ENCODE data around the gene EP400. TPM values are rescaled to one million over a fixed set of nuclear protein-coding genes. Genes with fewer than 3 reads are reported as not detected.

Gene EP400
- total and polyA plus RNA-seq, 7 experiments from 2014 or later, result 2.8 to 86.8 (median 79.5) TPM

DNA sequence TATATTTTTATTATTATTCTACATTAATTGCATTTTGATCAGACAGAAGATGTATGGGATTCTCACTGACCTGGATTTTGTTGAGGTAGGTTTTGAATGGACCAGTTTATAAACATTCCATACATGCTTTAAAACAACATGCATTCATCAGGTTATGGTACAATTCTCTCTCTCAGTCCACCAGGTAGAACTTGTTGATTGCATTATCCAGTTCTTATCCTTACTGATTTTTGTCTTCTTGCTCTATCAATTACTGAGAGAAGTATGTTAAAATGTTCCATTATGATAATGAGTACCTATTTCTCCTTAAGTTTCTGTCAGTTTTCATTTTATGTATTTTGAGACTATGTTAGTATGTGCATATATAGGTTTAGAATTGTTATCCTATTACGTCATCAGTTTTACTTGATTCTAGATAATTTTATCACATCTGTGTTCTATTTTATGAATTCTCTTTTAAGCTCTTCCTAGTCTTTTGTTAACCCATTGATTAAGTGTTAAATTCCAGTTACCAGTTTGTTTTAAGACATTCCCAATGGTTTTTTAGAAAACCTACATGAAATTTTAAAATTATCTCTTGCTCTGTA, 50.6 kb downstream of the EP400 start:
- Mint-ChIP-seq H3K4me1 (no peaks in the 10 kb centered on the region), H3K27ac (no peak overlapping the region), H3K36me3 (peaks cover 5 to 20% (median 11%) of the 10 kb centered on the region in 5 donors), H3K27me3 (no peaks in the 10 kb centered on the region), H3K4me3 (no peak overlapping the region), H3K9me3 (no peaks in the 10 kb centered on the region)
- no peaks in the 10 kb centered on the region for H3K4me1 ChIP-seq (ENCODE audit: control insufficient read depth in 2 of 2, insufficient read depth in 2 of 2, low read length in 2 of 2)
- no peak overlapping the region for H3K4me3 ChIP-seq (ENCODE audit: low read length)
- ChIA-PET CTCF (interaction anchor here (1.3 kb wide), 1 partner anchor 896 kb away, joined by 7 read pairs; no protein-coding TSS in a partner anchor), POLR2A (no interaction called here)
- intact Hi-C loops (cut with micrococcal nuclease), result loop anchor here in 1 of 2 donors (2.0 to 10.0 kb wide), 2 partner anchors 150 to 896 kb away; no protein-coding TSS in a partner anchor
- no peaks in the 10 kb centered on the region for H3K27me3 ChIP-seq (ENCODE audit: control insufficient read depth in 2 of 2, insufficient read depth in 2 of 2, low read length in 2 of 2)
- peaks cover 0 to 25% (median 0%) of the 10 kb centered on the region in 3 experiments for H3K36me3 ChIP-seq (ENCODE audit: control insufficient read depth in 2 of 3, insufficient read depth in 3 of 3, low read length in 3 of 3)
- ATAC-seq, result no peak
- DNase-seq, result no peak
- no peaks in the 10 kb centered on the region for H3K9me3 ChIP-seq (ENCODE audit: control insufficient read depth in 2 of 3, low read length in 3 of 3)
- no peak overlapping the region for H3K27ac ChIP-seq (ENCODE audit: low read depth, low read length)

DNA sequence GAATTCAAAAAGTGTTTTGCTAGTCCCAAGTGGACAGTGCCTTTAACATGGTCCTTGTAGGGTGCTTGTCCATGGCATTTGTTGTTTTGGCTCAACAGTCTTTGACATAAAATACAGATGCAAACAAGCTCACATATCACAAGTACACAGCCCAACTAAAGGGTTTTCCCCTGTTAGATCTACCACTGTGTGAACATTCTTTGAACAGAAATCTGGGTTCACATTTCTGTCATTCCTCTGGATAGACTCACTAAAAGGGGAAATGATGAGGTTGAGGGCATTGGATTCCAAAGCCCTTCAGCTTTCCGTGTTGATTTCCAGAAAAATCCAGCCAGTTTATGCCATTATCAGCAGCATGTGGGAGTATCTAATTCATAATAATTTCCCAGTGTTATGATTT, 54.1 kb downstream of the EP400 start:
- no peak for DNase-seq
- ChIA-PET CTCF (no interaction called here), POLR2A (no interaction called here)
- Mint-ChIP-seq H3K27me3 (no peaks in the 10 kb centered on the region), H3K27ac (no peak overlapping the region), H3K4me3 (no peak overlapping the region), H3K9me3 (no peaks in the 10 kb centered on the region), H3K36me3 (peaks cover 5 to 32% (median 14%) of the 10 kb centered on the region in 5 donors), H3K4me1 (peaks cover 0 to 4% (median 0%) of the 10 kb centered on the region in 7 donors)
- no peaks in the 10 kb centered on the region for H3K9me3 ChIP-seq (ENCODE audit: control insufficient read depth in 2 of 3, low read length in 3 of 3)
- no peaks in the 10 kb centered on the region for H3K4me1 ChIP-seq (ENCODE audit: control insufficient read depth in 2 of 2, insufficient read depth in 2 of 2, low read length in 2 of 2)
- H3K4me3 ChIP-seq (ENCODE audit: low read length), result no peak overlapping the region
- H3K36me3 ChIP-seq (ENCODE audit: control insufficient read depth in 2 of 3, insufficient read depth in 3 of 3, low read length in 3 of 3), result peaks cover 12 to 48% (median 13%) of the 10 kb centered on the region in 3 experiments
- H3K27ac ChIP-seq (ENCODE audit: low read depth, low read length), result no peak overlapping the region
- no peak for ATAC-seq
- intact Hi-C loops (cut with micrococcal nuclease), result loop anchor here in 1 of 2 donors (10.0 kb wide), 1 partner anchor 899 kb away; no protein-coding TSS in a partner anchor
- no peaks in the 10 kb centered on the region for H3K27me3 ChIP-seq (ENCODE audit: control insufficient read depth in 2 of 2, insufficient read depth in 2 of 2, low read length in 2 of 2)

DNA sequence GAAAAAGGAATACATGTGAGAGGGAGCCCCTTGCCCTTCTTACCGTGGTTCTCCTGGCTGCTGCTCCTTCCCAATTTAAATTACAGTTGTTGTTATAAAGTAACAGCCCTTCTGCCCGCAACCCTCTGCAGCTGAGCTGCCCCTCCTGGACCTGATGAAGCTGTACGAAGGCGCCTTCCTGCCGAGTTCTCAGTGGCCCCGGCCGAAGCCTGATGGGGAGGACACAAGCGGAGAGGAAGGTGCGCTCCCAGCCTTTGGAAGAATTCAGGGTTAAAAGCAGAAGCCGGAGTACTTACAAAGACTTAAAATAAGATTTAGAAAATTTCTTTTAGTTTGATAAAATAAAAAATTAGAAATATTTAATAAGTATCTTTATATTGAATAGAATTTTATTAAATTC, 55.2 kb downstream of the EP400 start:
- no peak for ATAC-seq
- Mint-ChIP-seq H3K27me3 (no peaks in the 10 kb centered on the region), H3K27ac (peak overlapping the region in 1 of 9 donors; percentile 27), H3K4me3 (no peak overlapping the region), H3K4me1 (peaks cover 0 to 4% (median 3%) of the 10 kb centered on the region in 7 donors), H3K9me3 (no peaks in the 10 kb centered on the region), H3K36me3 (peaks cover 5 to 32% (median 14%) of the 10 kb centered on the region in 5 donors)
- H3K4me1 ChIP-seq (ENCODE audit: control insufficient read depth in 2 of 2, insufficient read depth in 2 of 2, low read length in 2 of 2), result no peaks in the 10 kb centered on the region
- H3K36me3 ChIP-seq (ENCODE audit: control insufficient read depth in 2 of 3, insufficient read depth in 3 of 3, low read length in 3 of 3), result peaks cover 12 to 59% (median 13%) of the 10 kb centered on the region in 3 experiments
- H3K9me3 ChIP-seq (ENCODE audit: control insufficient read depth in 2 of 3, low read length in 3 of 3), result no peaks in the 10 kb centered on the region
- CTCF ChIA-PET, result no interaction called here
- no peaks in the 10 kb centered on the region for H3K27me3 ChIP-seq (ENCODE audit: control insufficient read depth in 2 of 2, insufficient read depth in 2 of 2, low read length in 2 of 2)
- POLR2A ChIA-PET, result no interaction called here
- H3K4me3 ChIP-seq (ENCODE audit: low read length), result no peak overlapping the region
- intact Hi-C loops (cut with micrococcal nuclease), result loop anchor here in 1 of 2 donors (10.0 kb wide), 1 partner anchor 900 kb away; no protein-coding TSS in a partner anchor
- no peak overlapping the region for H3K27ac ChIP-seq (ENCODE audit: low read depth, low read length)
- DNase-seq, result no peak

DNA sequence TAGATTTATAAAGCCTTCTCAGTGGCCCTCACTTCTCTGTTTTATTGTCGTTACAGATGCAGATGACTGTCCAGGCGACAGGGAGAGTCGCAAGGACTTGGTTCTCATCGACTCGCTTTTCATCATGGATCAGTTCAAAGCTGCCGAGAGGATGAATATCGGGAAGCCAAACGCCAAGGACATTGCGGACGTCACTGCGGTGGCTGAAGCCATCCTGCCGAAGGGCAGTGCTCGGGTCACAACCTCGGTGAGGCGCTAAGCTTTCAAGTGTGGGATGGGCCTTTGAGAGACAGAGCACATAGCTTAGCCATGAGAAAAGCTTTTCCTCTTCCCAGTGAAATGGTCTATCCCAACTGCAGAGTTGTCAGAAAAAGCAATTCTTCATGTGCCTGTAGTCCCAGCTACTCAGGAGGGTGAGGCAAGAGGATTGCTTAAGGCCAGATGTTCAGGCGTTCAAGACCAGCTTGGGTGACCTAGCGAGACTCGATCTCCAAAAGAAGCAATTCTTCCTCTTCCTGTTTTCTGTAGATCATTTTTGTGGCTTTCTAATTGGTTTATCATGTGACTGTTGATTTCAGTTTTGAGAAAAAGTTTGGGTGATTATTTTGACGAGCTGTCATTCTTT, 56.4 kb downstream of the EP400 start:
- Mint-ChIP-seq H3K4me1 (peaks cover 0 to 4% (median 3%) of the 10 kb centered on the region in 7 donors), H3K27me3 (no peaks in the 10 kb centered on the region), H3K4me3 (no peak overlapping the region), H3K9me3 (no peaks in the 10 kb centered on the region), H3K36me3 (peaks cover 5 to 29% (median 14%) of the 10 kb centered on the region in 5 donors), H3K27ac (peak overlapping the region in 1 of 9 donors; percentile 20)
- Histone ChIP-seq H3K27me3 (ENCODE audit: control insufficient read depth in 2 of 2, insufficient read depth in 2 of 2, low read length in 2 of 2) (no peaks in the 10 kb centered on the region), H3K27ac (ENCODE audit: low read depth, low read length) (no peak overlapping the region), H3K9me3 (ENCODE audit: control insufficient read depth in 2 of 3, low read length in 3 of 3) (no peaks in the 10 kb centered on the region), H3K36me3 (ENCODE audit: control insufficient read depth in 2 of 3, insufficient read depth in 3 of 3, low read length in 3 of 3) (peaks cover 12 to 71% (median 13%) of the 10 kb centered on the region in 3 experiments), H3K4me3 (ENCODE audit: low read length) (no peak overlapping the region), H3K4me1 (ENCODE audit: control insufficient read depth in 2 of 2, insufficient read depth in 2 of 2, low read length in 2 of 2) (no peaks in the 10 kb centered on the region)
- ChIA-PET POLR2A (interaction anchor here (0.6 kb wide), 1 partner anchor 67 kb away, joined by 3 read pairs; no protein-coding TSS in a partner anchor), CTCF (no interaction called here)
- intact Hi-C loops (cut with micrococcal nuclease), result loop anchor here in 1 of 2 donors (10.0 kb wide), 1 partner anchor 901 kb away; no protein-coding TSS in a partner anchor
- no peak for ATAC-seq
- no peak for DNase-seq

DNA sequence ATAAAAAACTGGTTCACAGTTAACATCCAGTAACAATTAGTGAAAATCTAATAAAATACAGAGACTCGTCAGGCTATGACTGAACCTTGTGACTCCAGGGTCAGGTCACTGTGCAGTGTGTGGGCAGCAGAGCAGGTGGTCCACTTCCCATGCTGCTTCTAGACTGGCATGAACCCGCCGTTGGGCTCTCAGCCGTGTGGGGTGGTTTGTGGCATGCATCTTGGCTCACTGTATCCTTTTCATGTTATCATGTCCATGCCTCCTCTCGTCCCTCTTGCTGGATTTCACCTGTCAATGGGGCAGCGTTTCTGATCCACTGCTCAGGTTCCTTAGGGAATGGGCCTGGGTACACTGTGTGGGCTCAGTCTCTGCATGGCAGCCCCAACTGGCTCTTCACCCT, 57.3 kb downstream of the EP400 start:
- Mint-ChIP-seq H3K9me3 (no peaks in the 10 kb centered on the region), H3K27me3 (no peaks in the 10 kb centered on the region), H3K4me3 (no peak overlapping the region), H3K4me1 (peaks cover 0 to 4% (median 3%) of the 10 kb centered on the region in 7 donors), H3K36me3 (peaks cover 5 to 32% (median 15%) of the 10 kb centered on the region in 5 donors), H3K27ac (no peak overlapping the region)
- no peak for DNase-seq
- no peak for ATAC-seq
- H3K4me1 ChIP-seq (ENCODE audit: control insufficient read depth in 2 of 2, insufficient read depth in 2 of 2, low read length in 2 of 2), result no peaks in the 10 kb centered on the region
- intact Hi-C loops (cut with micrococcal nuclease), result loop anchor here in 1 of 2 donors (10.0 kb wide), 1 partner anchor 902 kb away; no protein-coding TSS in a partner anchor
- H3K36me3 ChIP-seq (ENCODE audit: control insufficient read depth in 2 of 3, insufficient read depth in 3 of 3, low read length in 3 of 3), result peaks cover 13 to 80% (median 17%) of the 10 kb centered on the region in 3 experiments
- no peaks in the 10 kb centered on the region for H3K27me3 ChIP-seq (ENCODE audit: control insufficient read depth in 2 of 2, insufficient read depth in 2 of 2, low read length in 2 of 2)
- CTCF ChIA-PET, result interaction anchor here (1.4 kb wide), 1 partner anchor 10 kb away, joined by 4 read pairs; no protein-coding TSS in a partner anchor
- POLR2A ChIA-PET, result no interaction called here
- H3K9me3 ChIP-seq (ENCODE audit: control insufficient read depth in 2 of 3, low read length in 3 of 3), result no peaks in the 10 kb centered on the region
- no peak overlapping the region for H3K27ac ChIP-seq (ENCODE audit: low read depth, low read length)
- H3K4me3 ChIP-seq (ENCODE audit: low read length), result no peak overlapping the region

DNA sequence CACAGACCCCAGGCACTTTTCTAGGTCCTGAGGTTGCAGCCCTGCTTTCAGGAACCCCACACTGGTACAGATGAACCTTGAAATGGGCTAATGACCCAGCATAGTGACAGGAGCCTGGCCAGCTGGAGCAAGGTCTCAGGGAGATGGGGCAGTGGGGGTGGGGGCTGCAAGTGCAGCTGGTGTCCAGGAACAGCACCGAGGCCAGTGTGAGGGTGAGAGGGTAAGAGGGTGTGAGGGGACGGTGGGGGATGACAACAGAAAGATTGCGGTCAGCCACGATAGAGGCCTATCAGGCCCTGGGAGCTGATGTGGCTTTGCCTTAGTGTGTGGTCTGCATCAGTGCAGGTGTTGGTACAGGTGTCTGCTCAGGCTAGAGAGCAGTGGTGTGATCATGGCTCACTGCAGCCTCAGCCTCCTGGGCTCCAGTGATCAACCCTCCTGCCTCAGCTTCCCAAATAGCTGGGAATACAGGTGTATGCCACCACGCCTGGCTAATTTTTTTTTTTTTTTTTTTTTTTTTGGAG, 59.7 kb downstream of the EP400 start:
- peaks cover 8 to 49% (median 21%) of the 10 kb centered on the region in 5 donors for H3K36me3 Mint-ChIP-seq
- peak overlapping the region in 1 of 9 donors; percentile 16 for H3K27ac Mint-ChIP-seq
- ChIA-PET CTCF (no interaction called here), POLR2A (interaction anchor here (0.7 kb wide), 1 partner anchor 922 kb away, joined by 3 read pairs; no protein-coding TSS in a partner anchor)
- Histone ChIP-seq H3K4me1 (ENCODE audit: control insufficient read depth in 2 of 2, insufficient read depth in 2 of 2, low read length in 2 of 2) (no peaks in the 10 kb centered on the region), H3K4me3 (ENCODE audit: low read length) (no peak overlapping the region), H3K9me3 (ENCODE audit: control insufficient read depth in 2 of 3, low read length in 3 of 3) (no peaks in the 10 kb centered on the region), H3K36me3 (ENCODE audit: control insufficient read depth in 2 of 3, insufficient read depth in 3 of 3, low read length in 3 of 3) (peaks cover 17 to 90% (median 19%) of the 10 kb centered on the region in 3 experiments), H3K27ac (ENCODE audit: low read depth, low read length) (no peak overlapping the region), H3K27me3 (ENCODE audit: control insufficient read depth in 2 of 2, insufficient read depth in 2 of 2, low read length in 2 of 2) (no peaks in the 10 kb centered on the region)
- peaks cover 0 to 4% (median 3%) of the 10 kb centered on the region in 7 donors for H3K4me1 Mint-ChIP-seq
- ATAC-seq, result no peak
- no peak for DNase-seq
- no peaks in the 10 kb centered on the region for H3K9me3 Mint-ChIP-seq
- H3K27me3 Mint-ChIP-seq, result no peaks in the 10 kb centered on the region
- H3K4me3 Mint-ChIP-seq, result no peak overlapping the region
- intact Hi-C loops (cut with micrococcal nuclease), result loop anchor here in 1 of 2 donors (10.0 kb wide), 1 partner anchor 905 kb away; no protein-coding TSS in a partner anchor

Measured in naive thymus-derived CD4-positive, alpha-beta T cell (primary cell).